NCI-H774 (cell line): ENCODE data around the gene NUAK1.

Experiments
- DNase-seq: peaks from one replicate; lab custom pipeline; 2025; lab: John Stamatoyannopoulos, UW

NUAK1 gene

DNA sequence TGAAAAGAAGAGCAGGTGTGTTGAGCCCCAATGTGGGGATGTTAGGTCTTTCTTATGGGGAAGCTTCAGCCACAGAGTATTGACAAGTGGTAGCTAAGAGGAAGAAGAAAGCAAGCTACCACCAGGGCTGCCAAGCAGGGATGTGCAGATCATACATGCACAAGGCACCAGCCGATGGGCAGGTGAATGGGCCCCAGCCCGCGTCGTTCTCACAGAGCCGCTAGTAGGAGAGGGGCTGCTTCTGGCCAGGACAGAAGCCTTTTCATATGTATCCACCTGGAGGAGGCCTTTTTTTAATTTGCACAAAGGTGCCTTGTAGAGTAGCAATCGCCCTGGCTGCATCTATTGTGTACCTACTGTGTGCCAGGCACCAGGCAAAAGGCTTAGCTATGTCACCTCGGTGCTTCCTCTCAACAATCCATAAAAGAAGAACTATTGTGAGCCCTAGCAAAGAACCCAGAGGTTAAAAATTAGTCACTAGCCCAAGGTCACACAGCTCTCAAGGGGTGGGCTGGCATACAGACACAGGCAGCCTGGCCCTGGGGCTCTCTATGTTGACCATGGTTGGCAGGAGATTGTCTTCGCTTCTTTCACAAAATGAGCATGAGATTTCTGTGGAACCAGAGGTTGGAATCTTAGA, 8.2 kb downstream of the NUAK1 start:
- no peak for DNase-seq

DNA sequence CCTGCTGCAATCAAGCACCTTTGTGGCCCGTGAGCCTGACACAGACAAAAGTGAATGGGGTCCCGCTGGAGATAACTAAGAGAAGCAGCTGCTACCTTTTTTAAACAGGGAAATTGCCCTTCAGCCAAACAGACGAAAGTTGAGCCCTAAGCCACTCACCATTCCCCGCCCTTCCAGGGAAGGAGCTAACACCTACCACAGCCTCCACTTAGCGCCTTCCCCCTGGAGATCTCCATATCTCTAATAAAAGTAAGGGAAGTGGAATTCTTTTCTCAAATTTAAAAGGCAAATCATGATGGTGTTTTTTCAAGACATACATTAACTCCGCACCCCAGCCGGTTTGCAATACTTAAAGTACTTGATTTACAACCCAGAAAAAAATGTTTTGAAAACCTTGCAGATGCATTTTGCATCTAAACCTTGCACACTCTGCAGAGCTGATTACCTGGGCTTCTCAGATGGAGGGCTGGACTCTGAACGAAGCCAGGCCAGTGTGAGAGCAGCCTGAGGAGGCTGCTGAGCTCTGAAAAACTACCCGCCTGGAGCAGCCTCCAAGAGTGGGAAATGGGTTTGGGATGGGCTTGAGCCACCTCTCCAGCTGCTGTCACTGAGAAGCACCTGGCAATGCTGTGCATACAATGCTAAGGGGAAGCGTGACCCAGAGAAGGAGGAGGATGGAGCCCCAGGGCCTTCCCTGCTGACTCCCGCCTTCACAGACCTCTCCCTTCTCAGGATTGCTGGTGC, 10.0 kb downstream of the NUAK1 start:
- DNase-seq, result no peak

DNA sequence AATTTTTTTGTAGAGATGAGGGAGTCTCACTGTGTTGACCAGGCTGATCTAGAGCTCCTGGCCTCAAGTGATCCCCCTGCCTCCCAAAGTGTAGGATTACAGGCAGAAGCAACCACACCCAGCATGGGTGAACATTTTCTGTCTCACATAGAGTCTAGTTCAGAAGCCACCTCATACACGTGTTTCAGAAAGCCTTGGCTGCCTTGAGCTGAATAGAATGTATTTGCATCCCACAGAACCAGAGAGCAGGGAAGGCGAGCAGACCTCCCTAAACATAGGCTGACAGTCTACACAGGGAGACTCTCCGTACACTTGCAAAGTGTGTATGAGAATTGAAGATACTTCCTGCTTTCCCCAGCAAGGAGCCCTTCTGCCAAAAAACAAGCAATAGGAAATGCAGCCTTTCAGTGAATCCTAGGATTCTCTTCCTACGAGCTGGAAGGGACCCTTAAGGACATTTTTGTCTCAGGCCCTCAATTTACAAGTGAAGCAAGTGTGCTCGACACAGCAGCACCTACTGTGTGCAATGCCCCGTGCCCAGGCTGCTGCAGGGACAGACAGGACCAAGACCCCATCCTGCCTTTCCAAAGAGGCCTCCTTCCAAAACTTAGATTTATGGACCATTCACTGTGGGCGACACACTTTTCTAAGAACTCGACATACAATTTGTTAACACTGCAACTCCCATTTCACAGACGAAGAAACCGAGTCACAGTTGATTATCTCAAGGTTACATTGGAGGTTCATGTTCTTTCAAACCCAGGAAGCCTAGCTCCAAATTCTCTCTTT, 11.2 kb downstream of the NUAK1 start:
- no peak for DNase-seq

DNA sequence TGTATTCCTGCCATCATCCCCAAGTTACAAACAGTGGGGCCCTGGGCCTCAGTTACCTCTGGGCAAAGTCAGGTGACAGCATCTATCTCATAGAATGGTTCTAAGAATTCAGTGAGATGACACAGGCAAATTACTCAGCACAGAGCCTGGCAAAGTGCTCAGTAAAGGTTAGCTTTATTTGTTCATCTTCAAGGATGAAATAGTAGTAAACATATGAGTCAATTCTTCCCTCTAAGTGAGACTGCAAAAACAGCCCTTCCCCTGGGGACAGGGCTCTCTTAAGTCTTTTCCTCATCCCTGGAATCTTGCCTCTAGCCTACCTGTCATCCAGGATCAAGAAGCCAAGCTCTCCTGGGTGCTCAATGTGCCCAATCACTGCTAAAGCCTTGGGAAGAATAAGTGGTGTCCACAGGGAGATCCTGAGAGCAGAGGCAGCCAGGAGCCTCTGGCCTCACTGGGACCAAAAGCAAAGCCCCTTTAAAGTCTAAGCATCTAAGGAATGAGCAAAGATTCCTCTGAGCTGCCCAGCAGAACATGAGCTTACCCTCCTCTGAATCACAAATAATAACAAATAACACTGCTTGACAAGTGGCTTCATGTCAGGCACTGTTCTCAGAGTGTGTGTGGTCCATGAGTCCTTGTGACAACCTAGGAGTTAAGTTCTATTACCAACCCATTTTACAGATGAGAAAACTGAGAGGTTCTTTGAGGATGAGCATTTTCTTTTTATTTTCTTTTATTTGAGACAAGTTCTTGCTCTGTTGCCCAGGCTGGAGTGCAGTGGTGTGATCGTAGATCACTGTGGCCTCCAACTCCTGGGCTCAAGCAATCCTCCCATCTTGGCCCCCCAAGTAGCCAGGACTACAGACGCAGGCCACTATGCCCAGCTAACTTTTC, 12.1 kb downstream of the NUAK1 start:
- no peak for DNase-seq

DNA sequence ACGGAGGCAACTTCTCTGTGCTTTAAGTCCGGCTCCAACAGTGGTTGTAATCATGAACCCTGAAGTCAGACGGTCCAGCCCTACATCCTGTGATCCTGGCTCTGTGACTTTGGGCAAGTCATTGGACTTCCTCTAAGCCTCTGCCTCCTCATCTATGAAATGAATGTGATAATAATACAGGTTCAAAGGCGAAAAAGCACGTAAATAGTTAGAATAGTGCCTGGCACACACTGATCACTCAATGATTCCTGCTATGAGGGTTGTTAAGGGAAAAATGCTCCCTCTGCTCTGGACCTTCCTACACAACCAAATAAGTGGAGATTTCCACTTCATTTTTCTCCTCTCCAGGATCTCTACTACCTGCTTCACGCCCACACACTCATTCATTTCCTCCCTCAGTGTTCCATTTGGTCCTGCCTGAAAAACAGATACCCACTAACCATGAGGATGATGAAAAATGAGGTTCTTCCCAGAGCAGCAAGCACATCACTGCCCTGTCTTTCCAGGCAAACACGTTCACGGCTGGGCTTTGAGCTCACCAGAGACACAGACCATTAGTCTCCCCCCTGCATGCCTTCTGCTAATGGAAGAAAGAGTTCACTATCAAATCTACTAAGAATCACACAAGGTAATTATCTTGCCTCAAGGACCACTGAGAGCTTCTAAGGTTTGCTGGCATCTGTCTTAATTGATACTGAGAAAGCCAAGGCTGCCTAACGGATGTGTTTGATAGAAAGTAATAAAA, 13.2 kb downstream of the NUAK1 start:
- no peak for DNase-seq

DNA sequence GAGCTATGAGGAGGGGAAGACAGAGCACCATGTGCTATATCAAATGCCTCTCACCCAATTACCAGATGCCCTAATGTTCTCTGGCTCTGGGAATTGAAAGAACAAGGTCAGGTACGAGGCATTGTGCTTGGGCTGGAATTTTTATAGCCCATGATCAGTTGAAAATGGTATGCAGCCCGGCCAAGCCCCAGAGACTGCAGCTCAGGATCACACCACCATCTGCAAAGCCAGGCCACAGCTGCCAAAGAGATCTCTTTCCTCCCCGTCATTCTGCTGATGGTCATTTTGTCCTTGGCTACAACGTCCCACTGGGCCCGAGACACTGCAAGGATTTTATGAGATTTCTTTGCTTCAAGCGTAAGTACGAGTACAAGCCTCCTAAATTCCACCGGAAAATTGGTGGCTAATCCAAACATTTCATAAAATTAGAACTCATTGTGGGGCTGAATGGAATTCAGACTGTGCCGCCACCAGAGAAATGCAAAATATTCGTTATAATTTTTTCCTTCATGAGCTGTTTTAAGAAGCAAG, 15.1 kb downstream of the NUAK1 start:
- DNase-seq, result no peak

DNA sequence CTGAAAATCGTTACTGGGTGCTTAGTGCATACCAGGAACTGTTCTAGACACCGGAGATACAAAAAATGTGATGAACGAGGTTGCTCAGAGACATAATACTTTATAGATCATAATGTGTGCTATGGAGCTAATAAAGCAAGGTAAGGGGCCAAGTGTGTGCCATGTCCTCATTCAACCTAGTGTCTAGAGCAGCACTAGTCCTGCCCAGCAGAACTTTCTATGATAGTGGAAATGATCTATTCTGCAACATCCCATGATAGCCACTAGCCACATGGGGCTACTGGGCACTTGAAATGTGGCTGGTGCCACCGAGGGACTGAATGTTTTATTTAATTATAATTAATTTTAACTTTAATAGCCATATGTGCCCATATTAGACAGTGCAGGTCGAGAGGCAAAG, 15.6 kb downstream of the NUAK1 start:
- DNase-seq, result no peak

DNA sequence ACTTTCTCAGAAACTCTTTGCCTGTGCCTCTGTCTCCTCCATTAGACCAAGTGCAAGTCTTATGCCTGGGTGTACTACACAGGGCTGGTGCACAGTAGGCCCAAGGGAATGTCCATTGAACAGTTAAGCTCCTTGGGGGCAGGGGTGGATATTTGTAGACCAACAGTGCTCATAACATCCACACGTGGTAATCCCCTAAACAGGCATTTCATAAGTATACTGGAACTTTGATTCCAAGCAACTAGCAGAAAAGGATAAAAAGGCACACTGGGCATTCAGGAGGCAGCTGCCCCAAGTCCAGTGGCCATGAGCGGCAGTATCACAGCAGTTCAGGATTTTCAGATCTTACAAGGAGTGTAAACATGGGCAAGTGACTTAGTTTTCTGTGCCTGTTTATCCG, 16.8 kb downstream of the NUAK1 start:
- DNase-seq, result no peak

DNA sequence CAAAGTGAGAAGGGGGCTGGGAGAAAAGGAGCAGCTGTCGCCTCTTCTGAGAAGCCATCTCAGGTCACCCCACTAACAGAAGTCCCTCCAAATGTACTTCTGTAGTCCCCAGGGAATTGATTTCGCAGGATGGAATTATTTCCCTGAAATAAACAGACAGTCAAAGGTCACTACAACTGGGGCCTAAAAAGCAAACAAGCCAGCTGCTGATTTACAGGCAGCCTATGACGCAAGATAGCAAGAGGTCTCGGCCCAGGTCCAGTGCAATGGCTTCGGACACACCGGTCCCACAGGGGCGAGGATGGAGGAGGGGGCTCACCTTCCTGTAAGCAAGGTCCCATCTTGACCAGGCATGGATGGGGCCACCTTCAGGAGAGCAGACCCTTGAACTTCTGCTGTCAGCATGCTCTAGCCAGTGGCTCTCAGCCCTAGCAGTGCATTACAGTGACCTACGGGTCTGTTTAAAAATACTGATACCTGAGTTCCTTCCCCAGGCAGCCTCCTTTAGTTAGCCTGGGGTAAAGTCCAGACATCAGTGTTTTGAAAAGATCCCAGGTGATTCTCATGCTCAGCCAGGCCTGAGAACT, 18.1 kb downstream of the NUAK1 start:
- no peak for DNase-seq

DNA sequence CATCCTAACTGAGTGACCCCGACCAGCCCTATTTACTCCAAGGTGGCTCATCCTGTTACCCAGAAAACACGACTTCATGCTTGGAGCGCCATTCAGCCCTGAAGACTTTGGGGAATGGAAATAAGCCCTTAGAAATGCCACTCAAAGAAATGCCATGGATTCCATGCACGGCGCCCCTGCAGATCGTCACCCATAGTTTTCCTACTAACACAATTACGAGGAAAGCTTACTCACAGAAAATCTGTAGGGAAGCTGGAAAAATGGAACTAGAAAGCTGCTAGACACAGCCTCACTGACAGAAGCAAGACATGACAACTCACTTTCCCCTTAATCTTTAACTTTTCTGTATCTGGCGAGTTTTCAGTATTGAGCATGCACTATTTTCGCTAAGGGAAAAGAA, 19.5 kb downstream of the NUAK1 start:
- DNase-seq, result no peak

DNA sequence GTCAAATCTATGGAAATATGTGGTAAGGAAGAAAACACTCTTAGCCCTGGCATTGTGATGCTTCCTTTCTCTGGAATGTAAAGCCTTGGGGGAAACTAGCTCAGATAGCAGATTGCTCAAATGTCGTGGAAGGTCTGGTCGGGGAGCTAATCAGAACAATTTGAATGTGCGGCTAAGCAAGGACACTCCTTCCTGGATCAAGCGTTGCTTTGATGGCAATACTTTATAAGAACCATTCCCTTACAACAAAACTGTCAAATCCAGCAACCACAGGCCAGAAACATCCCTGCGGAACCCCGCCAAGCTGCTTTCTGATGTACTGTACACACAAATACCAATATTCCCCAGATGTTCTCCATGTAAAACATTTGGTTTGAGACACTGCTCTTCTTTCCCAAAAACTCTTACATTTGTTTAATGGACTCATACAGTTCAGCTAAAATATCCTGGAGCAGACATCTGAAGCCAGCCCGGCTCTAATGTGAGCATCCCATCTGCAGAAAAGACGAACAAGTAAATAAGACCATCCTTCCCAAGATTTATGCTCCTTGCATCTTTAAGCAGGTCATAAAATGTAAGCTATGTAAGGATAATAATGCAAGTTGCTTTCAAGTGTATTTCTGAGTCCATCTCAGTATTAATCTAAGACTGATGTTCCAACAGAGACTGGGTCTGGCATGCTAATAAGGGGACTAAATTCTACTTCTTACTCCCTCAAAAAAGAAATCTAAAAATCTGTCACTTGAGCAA, 20.2 kb downstream of the NUAK1 start:
- DNase-seq, result no peak

DNA sequence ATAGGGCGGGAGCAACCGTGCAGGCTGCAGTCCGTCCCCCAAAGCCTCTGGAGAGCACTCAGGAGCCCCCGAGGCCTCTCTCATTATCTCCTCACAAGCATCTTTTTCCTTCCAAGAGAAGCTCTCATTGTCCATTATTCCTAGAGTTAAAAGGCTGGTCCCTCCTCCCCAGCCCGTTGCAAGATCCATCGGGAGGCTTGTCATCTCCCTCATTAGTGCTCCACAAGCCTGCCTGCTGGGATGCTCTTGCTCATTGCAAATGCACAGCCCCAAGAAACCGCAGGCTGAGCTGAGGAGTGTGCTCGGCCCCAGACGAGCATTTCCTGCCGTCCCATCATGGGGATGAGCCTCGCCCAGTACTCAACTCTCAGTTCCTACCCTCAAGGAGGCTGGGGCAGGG, 23.3 kb downstream of the NUAK1 start:
- no peak for DNase-seq

DNA sequence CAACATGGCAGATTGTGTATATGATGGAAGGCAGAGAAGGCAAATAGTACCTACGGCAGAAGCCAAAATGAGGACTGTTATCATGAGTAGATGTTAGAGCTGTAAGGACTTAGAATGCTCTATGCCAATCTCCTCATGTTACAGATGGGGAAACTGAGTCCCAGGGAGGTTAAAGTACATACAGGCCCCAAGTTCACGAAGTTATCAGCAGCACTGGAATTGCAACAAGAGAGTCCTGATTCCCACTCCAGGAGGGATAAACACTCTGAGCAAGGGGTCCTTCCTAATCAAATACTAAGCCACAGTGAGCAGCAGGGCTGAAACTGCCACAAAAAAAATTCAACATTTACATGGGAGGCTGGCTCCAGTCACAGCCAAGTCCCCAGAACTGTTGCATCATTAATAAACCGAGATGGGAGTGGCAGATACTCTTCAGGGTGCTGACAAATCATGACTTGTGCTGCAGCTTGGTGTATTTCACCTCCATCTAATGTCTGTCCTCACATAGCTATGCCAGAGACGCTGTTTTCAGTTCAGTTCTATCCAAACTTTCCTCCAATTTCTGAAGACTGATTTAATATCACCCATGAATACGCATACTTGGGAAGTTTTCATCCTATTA, 24.2 kb downstream of the NUAK1 start:
- DNase-seq, result no peak

DNA sequence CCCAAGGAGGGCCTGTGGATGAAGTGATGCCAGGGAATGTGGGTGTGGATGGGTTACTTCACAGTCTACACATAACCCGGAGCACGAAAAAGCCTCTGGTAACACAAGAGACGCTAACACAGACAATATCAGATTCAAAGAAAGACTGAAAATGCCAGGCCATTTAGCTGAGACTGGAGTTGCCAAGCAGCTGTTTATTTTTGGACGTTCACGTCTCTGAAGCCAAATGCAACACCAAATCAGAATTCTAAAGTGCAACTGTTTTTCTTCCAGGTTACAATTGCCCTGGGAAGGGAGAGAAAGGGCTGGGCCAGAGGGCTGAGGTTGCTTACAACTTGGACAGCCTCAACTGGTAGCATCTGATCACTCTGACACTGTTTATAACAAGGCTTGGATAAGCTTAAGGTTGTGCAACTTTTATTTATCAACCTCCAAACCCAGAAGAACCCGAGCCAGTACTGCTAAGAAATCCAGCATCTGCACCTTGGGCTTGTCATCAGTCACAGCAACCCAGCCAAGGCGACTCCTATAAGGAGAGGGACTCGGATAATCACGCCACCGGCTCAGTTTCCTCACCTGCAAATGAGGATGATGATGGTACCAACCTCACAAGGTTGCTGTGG, 24.8 kb downstream of the NUAK1 start:
- DNase-seq, result no peak

DNA sequence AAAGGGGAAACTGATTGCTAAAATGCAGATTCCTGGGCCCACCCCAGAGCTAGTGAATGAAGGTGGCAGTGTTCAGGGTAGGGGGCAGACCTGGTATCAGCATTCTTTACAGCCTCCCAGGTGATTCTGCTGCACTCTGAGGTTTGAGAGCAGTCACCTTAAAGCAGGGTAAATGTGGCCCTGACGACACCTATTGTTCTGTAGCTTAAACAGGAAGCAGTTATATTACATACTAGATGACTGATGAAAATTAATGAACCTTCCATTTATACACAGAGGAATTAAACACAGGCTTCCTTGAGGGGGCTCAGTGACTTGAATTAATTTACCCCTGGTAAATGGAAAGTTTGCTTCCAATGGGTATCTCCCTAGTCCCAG, 25.3 kb downstream of the NUAK1 start:
- no peak for DNase-seq

DNA sequence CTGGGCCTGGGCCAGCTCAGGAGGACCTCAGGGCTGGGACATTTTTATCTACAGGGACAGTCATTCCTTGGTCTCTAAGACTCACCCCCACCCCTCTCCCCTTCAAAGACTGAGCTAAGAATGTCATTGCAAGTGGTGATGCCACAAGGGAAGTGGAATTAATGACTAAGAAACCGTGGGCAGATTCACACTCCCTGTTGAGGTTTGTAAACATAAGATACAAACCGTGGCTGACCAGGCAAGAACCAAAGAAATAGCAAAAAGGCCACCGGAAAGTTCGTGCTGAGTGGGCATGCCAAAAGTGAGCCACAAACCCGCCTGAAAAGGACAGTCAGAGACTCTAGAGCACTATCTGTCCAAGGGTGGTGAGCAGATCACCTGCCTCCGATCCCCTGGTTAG, 25.7 kb downstream of the NUAK1 start:
- DNase-seq, result no peak

DNA sequence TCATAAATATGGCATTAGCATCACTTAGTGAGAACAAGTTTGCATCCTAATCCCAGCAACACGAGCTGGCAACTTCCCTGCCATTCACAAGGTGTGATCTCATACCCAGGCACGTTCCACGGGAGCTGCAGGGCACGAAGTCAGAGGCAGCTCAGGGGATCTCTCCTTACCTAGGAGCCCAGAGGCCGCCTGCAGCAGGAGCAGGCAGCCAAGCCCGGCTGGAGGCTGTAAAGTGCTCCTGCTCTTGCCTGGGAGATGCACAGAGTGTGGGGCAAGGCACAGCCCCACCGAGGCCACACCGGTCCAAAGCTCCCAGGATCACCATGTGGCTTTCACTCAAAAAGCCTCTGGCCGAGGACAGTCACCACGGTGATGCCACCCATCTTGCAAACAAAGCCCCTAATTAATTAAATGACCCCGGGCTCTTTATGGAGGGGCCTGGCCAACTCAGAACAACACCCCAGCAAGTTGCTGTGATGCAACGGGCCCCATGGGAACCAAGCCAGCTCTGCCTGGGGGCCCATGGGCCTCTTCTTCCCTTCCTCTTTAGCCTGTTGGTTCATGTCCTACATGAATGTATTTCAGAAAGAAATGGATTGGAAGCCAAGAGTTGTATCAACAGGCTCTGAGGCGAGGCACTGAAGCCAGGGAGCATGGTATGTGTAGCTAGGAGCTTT, 26.5 kb downstream of the NUAK1 start:
- no peak for DNase-seq

DNA sequence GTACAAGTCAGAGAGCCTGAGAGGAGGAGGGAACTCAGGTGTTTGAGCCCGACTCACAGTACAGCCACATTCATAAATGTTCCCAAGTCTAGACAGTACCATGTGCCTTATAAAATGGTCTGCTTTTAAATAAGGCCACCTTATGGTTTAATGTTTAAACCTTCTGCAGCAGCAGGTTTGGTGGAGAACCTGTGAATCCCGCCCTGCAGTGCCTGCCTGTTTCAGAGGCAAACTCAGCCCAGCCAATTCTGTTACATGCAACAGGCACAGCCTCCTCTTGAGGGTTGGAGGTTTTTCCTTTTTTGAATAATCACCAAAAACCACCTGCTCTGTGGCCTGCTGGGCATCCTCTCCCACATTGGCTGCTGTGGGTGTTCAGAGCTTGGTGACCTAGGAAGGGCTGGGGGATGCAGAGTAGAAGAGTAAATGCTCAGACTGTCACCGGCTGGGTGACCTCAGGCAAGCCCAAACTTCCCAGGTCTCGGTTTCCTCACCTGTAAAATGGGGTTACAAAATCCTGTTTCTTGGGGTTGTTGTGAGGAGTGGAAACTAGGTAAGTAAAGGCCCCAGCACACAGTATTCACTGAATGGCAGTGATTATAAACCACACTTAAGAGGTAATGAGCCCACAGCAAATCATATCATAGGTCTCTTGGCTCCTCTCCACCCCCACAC, 28.0 kb downstream of the NUAK1 start:
- no peak for DNase-seq
